Peyer's patch (tissue), 4 donors: ENCODE results near the gene ING4. TPM values are rescaled to one million over a fixed set of nuclear protein-coding genes. Genes with fewer than 3 reads are reported as not detected.

Experiments used
- DNase-seq, 3 donors: peaks; one replicate each; pipeline ENCODE4 v3.0.0-alpha.2; 2017 to 2019
- H3K27ac ChIP-seq, 4 donors: fragments of 200-600 bp; sonication (generic); one replicate each; pipeline ENCODE4 v1.5.1; 2016 to 2019
- H3K27me3 ChIP-seq, 2 donors: fragments of 200-600 bp; sonication (generic); one replicate each; pipeline ENCODE4 v1.5.1; 2019
- H3K36me3 ChIP-seq, 3 donors: fragments of 200-600 bp; sonication (generic); one replicate each; pipeline ENCODE4 v1.5.1; 2016 to 2019
- H3K4me1 ChIP-seq, 4 donors: fragments of 200-600 bp; sonication (generic); one replicate each; pipeline ENCODE4 v1.5.1; 2016 to 2019
- H3K4me3 ChIP-seq, 4 donors: fragments of 200-600 bp; sonication (generic); 1 replicate in 3 of 4; 2 replicates in 1 of 4; pipeline ENCODE4 v1.5.1; 2016 to 2019; ENCODE audit warnings: mild to moderate bottlenecking in 1 of 4
- H3K9me3 ChIP-seq, 4 donors: fragments of 200-600 bp; sonication (generic); one replicate each; pipeline ENCODE4 v1.5.1; 2016 to 2019; ENCODE audit warnings: mild to moderate bottlenecking in 1 of 4
- CTCF ChIP-seq, 6 experiments: fragments of 450-650 bp in 4 of 6; fragments of 200-600 bp in 2 of 6; sonication (generic) in 1 of 6; IDR thresholded peaks; one replicate each; pipeline ENCODE4 v1.5.1; 2017 to 2019; ENCODE audit warnings: antibody characterized with exemption in 6 of 6, mild to moderate bottlenecking in 3 of 6, moderate library complexity in 1 of 6
- POLR2A ChIP-seq, 2 donors: fragments of 450-650 bp; IDR thresholded peaks; one replicate each; pipeline ENCODE4 v1.5.1; 2017; ENCODE audit warnings: antibody characterized with exemption in 2 of 2, mild to moderate bottlenecking in 2 of 2, moderate library complexity in 2 of 2
- total RNA-seq, 4 donors: library from RNA; depleted of rRNA; stranded (reverse); fragments of >200 nt; gene quantifications; one replicate each; pipeline ENCODE4 v1.1.0, GENCODE V29; 2016

Gene ING4
- total RNA-seq, 4 donors from 2014 or later, result 32.6 to 109 (median 45.4) TPM

GRCh38 chr12:6676962-6677361 lies 14.0 kb upstream of the ING4 start:
- Histone ChIP-seq H3K36me3 (peaks cover 0 to 82% (median 0%) of the 10 kb centered on the region in 3 donors), H3K4me3 (no peak overlapping the region), H3K9me3 (no peaks in the 10 kb centered on the region), H3K4me1 (no peaks in the 10 kb centered on the region), H3K27me3 (no peaks in the 10 kb centered on the region), H3K27ac (no peak overlapping the region)
- no peak for DNase-seq
- TF ChIP-seq CTCF (IDR thresholded peaks at IDR 0.05) (no peak), POLR2A (IDR thresholded peaks at IDR 0.05) (no peak)

GRCh38 chr12:6672143-6672542 lies 9.2 kb upstream of the ING4 start:
- H3K27ac ChIP-seq, result no peak overlapping the region
- H3K4me1 ChIP-seq, result no peaks in the 10 kb centered on the region
- H3K4me3 ChIP-seq, result no peak overlapping the region
- H3K9me3 ChIP-seq, result no peaks in the 10 kb centered on the region
- no peak for TF ChIP-seq POLR2A (IDR thresholded peaks at IDR 0.05)
- TF ChIP-seq CTCF (IDR thresholded peaks at IDR 0.05), result no peak
- peaks cover 0 to 98% (median 0%) of the 10 kb centered on the region in 3 donors for H3K36me3 ChIP-seq
- no peak for DNase-seq
- H3K27me3 ChIP-seq, result no peaks in the 10 kb centered on the region

- Histone ChIP-seq H3K27ac (no peak overlapping the region), H3K9me3 (no peaks in the 10 kb centered on the region), H3K36me3 (peaks cover 0 to 61% (median 0%) of the 10 kb centered on the region in 3 donors), H3K4me1 (no peaks in the 10 kb centered on the region), H3K27me3 (no peaks in the 10 kb centered on the region), H3K4me3 (no peak overlapping the region)
- TF ChIP-seq CTCF (IDR thresholded peaks at IDR 0.05) (peak in 4 of 6 experiments; percentile 13 to 42 (median 35)), POLR2A (IDR thresholded peaks at IDR 0.05) (no peak)
- DNase-seq, result no peak
Measured at GRCh38 chr12:6667559-6668210, 4.8 kb upstream of the ING4 start.

- no peak overlapping the region for H3K27ac ChIP-seq
- peaks cover 0 to 10% (median 4%) of the 10 kb centered on the region in 4 donors for H3K4me1 ChIP-seq
- H3K36me3 ChIP-seq, result peaks cover 0 to 47% (median 0%) of the 10 kb centered on the region in 3 donors
- H3K4me3 ChIP-seq, result no peak overlapping the region
- no peaks in the 10 kb centered on the region for H3K27me3 ChIP-seq
- no peak for DNase-seq
- no peaks in the 10 kb centered on the region for H3K9me3 ChIP-seq
- no peak for TF ChIP-seq CTCF (IDR thresholded peaks at IDR 0.05)
- TF ChIP-seq POLR2A (IDR thresholded peaks at IDR 0.05), result no peak
Measured at GRCh38 chr12:6666211-6666610, 3.3 kb upstream of the ING4 start.

- Histone ChIP-seq H3K27ac (no peak overlapping the region), H3K4me1 (peaks cover 0 to 10% (median 4%) of the 10 kb centered on the region in 4 donors), H3K27me3 (no peaks in the 10 kb centered on the region), H3K9me3 (no peaks in the 10 kb centered on the region), H3K4me3 (no peak overlapping the region), H3K36me3 (peaks cover 0 to 34% (median 0%) of the 10 kb centered on the region in 3 donors)
- TF ChIP-seq POLR2A (IDR thresholded peaks at IDR 0.05) (no peak), CTCF (IDR thresholded peaks at IDR 0.05) (no peak)
- no peak for DNase-seq
Measured at GRCh38 chr12:6664902-6665301, 2.0 kb upstream of the ING4 start.
